Peyer's patch (tissue), 4 donors: Measurements from ENCODE around the gene MESP1. TPM values are rescaled to one million over a fixed set of nuclear protein-coding genes. Genes with fewer than 3 reads are reported as not detected.

Experiments
- DNase-seq, 3 donors: peaks; one replicate each; pipeline ENCODE4 v3.0.0-alpha.2; 2017 to 2019
- H3K27ac ChIP-seq, 4 donors: fragments of 200-600 bp; sonication (generic); one replicate each; pipeline ENCODE4 v1.5.1; 2016 to 2019
- H3K27me3 ChIP-seq, 2 donors: fragments of 200-600 bp; sonication (generic); one replicate each; pipeline ENCODE4 v1.5.1; 2019
- H3K36me3 ChIP-seq, 3 donors: fragments of 200-600 bp; sonication (generic); one replicate each; pipeline ENCODE4 v1.5.1; 2016 to 2019
- H3K4me1 ChIP-seq, 4 donors: fragments of 200-600 bp; sonication (generic); one replicate each; pipeline ENCODE4 v1.5.1; 2016 to 2019
- H3K4me3 ChIP-seq, 4 donors: fragments of 200-600 bp; sonication (generic); 1 replicate in 3 of 4; 2 replicates in 1 of 4; pipeline ENCODE4 v1.5.1; 2016 to 2019; ENCODE audit warnings: mild to moderate bottlenecking in 1 of 4
- H3K9me3 ChIP-seq, 4 donors: fragments of 200-600 bp; sonication (generic); one replicate each; pipeline ENCODE4 v1.5.1; 2016 to 2019; ENCODE audit warnings: mild to moderate bottlenecking in 1 of 4
- POLR2A ChIP-seq, 2 donors: fragments of 450-650 bp; IDR thresholded peaks; one replicate each; pipeline ENCODE4 v1.5.1; 2017; ENCODE audit warnings: antibody characterized with exemption in 2 of 2, mild to moderate bottlenecking in 2 of 2, moderate library complexity in 2 of 2
- total RNA-seq, 4 donors: library from RNA; depleted of rRNA; stranded (reverse); fragments of >200 nt; gene quantifications; one replicate each; pipeline ENCODE4 v1.1.0, GENCODE V29; 2016
- TF ChIP-seq, protein P1 (sequence below), 6 experiments: fragments of 450-650 bp in 4 of 6; fragments of 200-600 bp in 2 of 6; sonication (generic) in 1 of 6; IDR thresholded peaks; one replicate each; pipeline ENCODE4 v1.5.1; 2017 to 2019; ENCODE audit warnings: antibody characterized with exemption in 6 of 6, mild to moderate bottlenecking in 3 of 6, moderate library complexity in 1 of 6

MESP1 gene
- total RNA-seq = 1 to 10 TPM in 2 of 4 donors, under 1 TPM in 1, not detected in 1; 0.95 to 6.6 (median 1.6) TPM

- H3K27ac ChIP-seq = peak within 1 kb of the TSS; percentile 1 to 75 (median 50)
- TF ChIP-seq, protein P1, sequence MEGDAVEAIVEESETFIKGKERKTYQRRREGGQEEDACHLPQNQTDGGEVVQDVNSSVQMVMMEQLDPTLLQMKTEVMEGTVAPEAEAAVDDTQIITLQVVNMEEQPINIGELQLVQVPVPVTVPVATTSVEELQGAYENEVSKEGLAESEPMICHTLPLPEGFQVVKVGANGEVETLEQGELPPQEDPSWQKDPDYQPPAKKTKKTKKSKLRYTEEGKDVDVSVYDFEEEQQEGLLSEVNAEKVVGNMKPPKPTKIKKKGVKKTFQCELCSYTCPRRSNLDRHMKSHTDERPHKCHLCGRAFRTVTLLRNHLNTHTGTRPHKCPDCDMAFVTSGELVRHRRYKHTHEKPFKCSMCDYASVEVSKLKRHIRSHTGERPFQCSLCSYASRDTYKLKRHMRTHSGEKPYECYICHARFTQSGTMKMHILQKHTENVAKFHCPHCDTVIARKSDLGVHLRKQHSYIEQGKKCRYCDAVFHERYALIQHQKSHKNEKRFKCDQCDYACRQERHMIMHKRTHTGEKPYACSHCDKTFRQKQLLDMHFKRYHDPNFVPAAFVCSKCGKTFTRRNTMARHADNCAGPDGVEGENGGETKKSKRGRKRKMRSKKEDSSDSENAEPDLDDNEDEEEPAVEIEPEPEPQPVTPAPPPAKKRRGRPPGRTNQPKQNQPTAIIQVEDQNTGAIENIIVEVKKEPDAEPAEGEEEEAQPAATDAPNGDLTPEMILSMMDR (IDR thresholded peaks at IDR 0.05) = peak in 5 of 6 experiments; percentile 65 to 98 (median 93)
- peak; percentile 39 to 84 for TF ChIP-seq POLR2A (IDR thresholded peaks at IDR 0.05)
- peak within 1 kb of the TSS; percentile 69 to 84 (median 77) for H3K4me3 ChIP-seq
Observed at GRCh38 chr15:89750560-89751542, at the start of gene MESP1. Gene MESP1 (minus strand): TSS chr15:89751249. CDS start chr15:89751231, 18 bp downstream.

GRCh38 chr15:89799918-89800498 is 49.0 kb upstream of the MESP1 start:
- Histone ChIP-seq H3K4me1 (peaks cover 0 to 6% (median 0%) of the 10 kb centered on the region in 4 donors), H3K27ac (peak overlapping the region in 2 of 4 donors; percentile 15 to 47), H3K27me3 (no peaks in the 10 kb centered on the region), H3K9me3 (no peaks in the 10 kb centered on the region), H3K4me3 (peak overlapping the region in 2 of 4 donors; percentile 26 to 73), H3K36me3 (peaks cover 0 to 77% (median 0%) of the 10 kb centered on the region in 3 donors)
- no peak for TF ChIP-seq POLR2A (IDR thresholded peaks at IDR 0.05)
- TF ChIP-seq, protein P1 (IDR thresholded peaks at IDR 0.05) = no peak
- no peak for DNase-seq

More at GRCh38 chr15:89750560-89751542, at the start of gene MESP1:
- H3K36me3 ChIP-seq = no peaks in the 10 kb centered on the region
- H3K4me1 ChIP-seq = peaks cover 0 to 20% (median 8%) of the 10 kb centered on the region in 4 donors
- H3K9me3 ChIP-seq = no peaks in the 10 kb centered on the region
- DNase-seq = peak; percentile 84 to 97 (median 94)
- no peaks in the 10 kb centered on the region for H3K27me3 ChIP-seq

DNA sequence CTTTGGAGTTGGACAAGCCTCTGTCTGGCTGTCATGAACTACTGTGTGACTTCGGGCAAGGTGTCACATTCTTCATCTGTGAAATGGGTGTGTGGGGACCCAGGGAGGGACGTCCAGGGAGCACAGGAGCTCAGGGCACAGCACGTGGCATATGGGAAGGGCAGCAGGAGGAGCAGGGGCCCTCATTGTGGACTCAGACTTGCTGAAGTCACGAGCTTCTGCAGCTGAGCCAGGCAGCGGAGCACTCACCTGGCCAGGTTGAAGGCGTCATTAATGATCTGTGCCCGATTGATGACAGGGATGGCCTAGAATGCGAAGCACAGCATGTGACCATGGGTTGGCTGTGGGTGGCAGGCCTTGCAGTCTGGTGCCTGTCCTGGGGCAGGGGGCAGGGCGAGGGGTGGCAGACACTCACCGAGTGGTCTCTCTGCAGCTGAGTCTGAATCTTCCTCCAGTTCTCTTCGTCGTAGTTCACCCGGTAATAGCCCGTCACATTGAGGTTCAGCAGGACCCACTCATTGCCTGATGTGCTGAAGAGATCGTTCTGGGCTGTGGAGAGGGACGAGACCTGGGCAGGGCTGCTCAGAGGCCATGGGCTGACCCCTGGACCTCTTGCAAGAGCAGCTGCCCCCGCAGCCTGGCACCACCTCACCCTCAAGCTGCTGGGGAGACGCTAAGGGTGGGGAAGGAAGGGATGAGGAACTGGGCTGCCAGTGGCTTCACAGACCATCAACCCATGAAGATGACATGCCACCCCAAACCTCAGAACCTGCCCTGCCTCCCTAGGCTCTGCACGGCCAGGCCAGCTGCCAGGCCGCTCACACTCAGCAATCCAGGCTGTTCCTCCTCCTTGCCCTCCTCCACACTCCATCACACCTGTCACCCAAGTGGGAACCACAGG is 48.2 kb upstream of the MESP1 start:
- DNase-seq = peak in 1 of 3 donors; percentile 53
- H3K9me3 ChIP-seq = no peaks in the 10 kb centered on the region
- TF ChIP-seq, protein P1 (IDR thresholded peaks at IDR 0.05) = no peak
- TF ChIP-seq POLR2A (IDR thresholded peaks at IDR 0.05) = no peak
- peaks cover 0 to 6% (median 0%) of the 10 kb centered on the region in 4 donors for H3K4me1 ChIP-seq
- peak overlapping the region in 2 of 4 donors; percentile 15 to 47 for H3K27ac ChIP-seq
- peak overlapping the region in 2 of 4 donors; percentile 26 to 73 for H3K4me3 ChIP-seq
- H3K36me3 ChIP-seq = peaks cover 0 to 72% (median 0%) of the 10 kb centered on the region in 3 donors
- no peaks in the 10 kb centered on the region for H3K27me3 ChIP-seq

GRCh38 chr15:89797678-89798201 is 46.7 kb upstream of the MESP1 start:
- Histone ChIP-seq H3K9me3 (no peaks in the 10 kb centered on the region), H3K27me3 (no peaks in the 10 kb centered on the region), H3K36me3 (peaks cover 0 to 67% (median 3%) of the 10 kb centered on the region in 3 donors), H3K4me3 (peak overlapping the region in 1 of 4 donors; percentile 3), H3K27ac (peak overlapping the region in 1 of 4 donors; percentile 47), H3K4me1 (peaks cover 0 to 10% (median 0%) of the 10 kb centered on the region in 4 donors)
- DNase-seq = no peak
- TF ChIP-seq, protein P1 (IDR thresholded peaks at IDR 0.05) = no peak
- no peak for TF ChIP-seq POLR2A (IDR thresholded peaks at IDR 0.05)
